Panc1 (cell line): Measurements from ENCODE around the gene C5. TPM values are rescaled to one million over a fixed set of nuclear protein-coding genes. Genes with fewer than 3 reads are reported as not detected.

Source experiments
- ATAC-seq: fragments of 200-7000 bp; cut with Tn5 transposase; 2 replicates; pipeline ENCODE4 v1.9.1; 2020; ENCODE audit warnings: mild to moderate bottlenecking, moderate library complexity
- BruUV-seq: library from RNA; stranded (reverse); fragments of 400-500 nt; replicated peaks from 2 replicates; lab custom pipeline; 2021; lab: Mats Ljungman, UMichigan
- CTCF ChIA-PET: fragments of 300-600 bp; sonication (Branson Sonifier 250); formaldehyde crosslinking; loops from one replicate; lab custom pipeline; 2022; ENCODE audit warnings: antibody characterized with exemption; lab: Charles Lee
- POLR2A ChIA-PET: fragments of 300-600 bp; sonication (Branson Sonifier 250); formaldehyde crosslinking; loops from one replicate; lab custom pipeline; 2022; ENCODE audit warnings: antibody characterized with exemption; lab: Charles Lee
- DNase-seq: peaks from one replicate; pipeline ENCODE4 v3.0.0-alpha.2; 2010; ENCODE audit warnings: low read depth, low spot score
- H3K27ac ChIP-seq: 2 replicates; pipeline ENCODE4 v1.5.1; 2011; ENCODE audit warnings: mild to moderate bottlenecking, low read length, inconsistent platforms
- H3K27me3 ChIP-seq: fragments of 200-500 bp; sonication (Bioruptor generic); 2 replicates; pipeline ENCODE4 v1.6.0; 2014; ENCODE audit warnings: low read length, inconsistent platforms; ENCODE audit not compliant: control insufficient read depth, insufficient read depth
- H3K36me3 ChIP-seq: fragments of 200-500 bp; sonication (Bioruptor generic); 2 replicates; pipeline ENCODE4 v1.5.1; 2014; ENCODE audit warnings: inconsistent platforms, mild to moderate bottlenecking, low read length, moderate library complexity; ENCODE audit not compliant: control insufficient read depth, insufficient read depth
- H3K4me1 ChIP-seq: 2 replicates; pipeline ENCODE4 v1.5.1; 2011; ENCODE audit warnings: inconsistent platforms, mild to moderate bottlenecking, low read length, moderate library complexity; ENCODE audit not compliant: control insufficient read depth, insufficient read depth
- H3K4me3 ChIP-seq, 2 experiments: 2 replicates each; pipeline ENCODE4 v1.5.1; 2011 to 2012; ENCODE audit warnings: low read depth in 2 of 2, low read length in 2 of 2, mild to moderate bottlenecking in 2 of 2, inconsistent platforms in 1 of 2, moderate library complexity in 1 of 2
- H3K9me3 ChIP-seq: fragments of 200-500 bp; sonication (Bioruptor generic); 2 replicates; pipeline ENCODE4 v1.5.1; 2014; ENCODE audit warnings: low read depth, mild to moderate bottlenecking, inconsistent platforms, low read length, moderate library complexity; ENCODE audit not compliant: control insufficient read depth, insufficient read depth
- POLR2AphosphoS5 ChIP-seq: IDR thresholded peaks from 2 replicates; pipeline ENCODE4 v1.6.1; 2012; ENCODE audit warnings: mild to moderate bottlenecking, low read depth, low read length, moderate library complexity
- SIN3A ChIP-seq: IDR thresholded peaks from 2 replicates; pipeline ENCODE4 v1.6.1; 2012; ENCODE audit warnings: low read depth, mild to moderate bottlenecking, low read length, moderate library complexity, borderline replicate concordance; ENCODE audit not compliant: insufficient read depth
- TCF7L2 ChIP-seq: IDR thresholded peaks from 2 replicates; pipeline ENCODE4 v1.6.1; 2011; ENCODE audit warnings: mild to moderate bottlenecking, low read depth, low read length, inconsistent platforms
- in situ Hi-C: cut with HindIII; loops from 2 replicates; pipeline ENCODE4 v1.10.0; 2016; ENCODE audit warnings: low sequenced_read_pairs, low pct_unique_long_range_greater_than_20kb
- intact Hi-C: fragments of 100-400 bp; cut with micrococcal nuclease; formaldehyde crosslinking; loops from one replicate; pipeline ENCODE4 v1.10.0; 2022; ENCODE audit not compliant: unreplicated experiment
- total RNA-seq: library from RNA; stranded (reverse); gene quantifications from one replicate; pipeline ENCODE4 v1.2.1, GENCODE V29; 2021; ENCODE audit not compliant: unreplicated experiment
- TF ChIP-seq, protein P1 (sequence below), 2 experiments: IDR thresholded peaks; 2 replicates each; pipeline ENCODE4 v1.6.1; 2011 to 2012; ENCODE audit warnings: low read depth in 2 of 2, control low read depth in 1 of 2, low read length in 1 of 2, mild to moderate bottlenecking in 1 of 2, moderate library complexity in 1 of 2; ENCODE audit not compliant: insufficient read depth in 1 of 2
- TF ChIP-seq, protein P2 (sequence below): fragments of 450-650 bp; IDR thresholded peaks from 2 replicates; pipeline ENCODE4 v1.5.1; 2017; ENCODE audit warnings: mild to moderate bottlenecking

Gene C5
- total RNA-seq, 1 experiment from 2014 or later = 1.6 TPM

DNA sequence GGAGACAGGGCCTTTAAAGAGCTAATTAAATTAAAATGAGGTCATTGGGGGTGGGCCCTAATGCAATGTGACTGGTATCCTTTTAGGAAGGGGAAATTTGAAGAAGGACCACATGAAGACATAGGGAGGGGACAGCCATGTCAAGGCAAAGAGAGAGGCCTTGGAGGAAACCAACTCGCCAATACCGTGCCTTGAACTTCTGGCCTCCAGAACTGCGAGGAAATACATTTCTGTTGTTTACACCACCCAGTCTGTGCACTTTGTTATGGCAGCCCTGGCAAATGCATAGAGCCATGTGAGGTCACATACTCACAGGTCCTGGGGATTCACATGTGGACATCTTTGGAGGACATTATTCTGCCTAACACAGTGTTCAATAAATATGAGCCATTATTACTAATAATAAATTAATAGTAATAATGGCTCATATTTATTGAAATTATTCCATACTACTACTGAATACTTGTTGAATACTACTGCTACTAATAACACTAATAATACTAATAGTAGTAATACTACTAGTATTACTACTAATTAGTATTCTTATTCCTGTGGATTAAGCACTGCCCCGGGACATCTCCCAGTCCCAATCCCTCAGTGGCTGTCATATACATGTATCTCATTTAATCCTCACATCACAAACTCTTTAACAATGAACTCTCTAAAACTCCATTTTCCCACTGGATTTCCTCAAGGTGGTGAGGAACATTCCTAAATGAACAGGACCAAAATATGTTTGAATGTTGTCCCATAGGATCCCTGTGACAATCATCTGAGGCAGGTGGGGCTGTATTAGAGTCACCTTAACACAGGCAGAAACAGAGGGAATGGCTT is 131.9 kb downstream of the C5 start:
- ChIA-PET POLR2A (no interaction called here), CTCF (no interaction called here)
- Histone ChIP-seq H3K4me1 (peaks cover 3% of the 10 kb centered on the region; the same call in 1 of the 2 replicates), H3K9me3 (no peaks in the 10 kb centered on the region), H3K36me3 (no peaks in the 10 kb centered on the region), H3K27me3 (no peaks in the 10 kb centered on the region), H3K4me3 (no peak overlapping the region), H3K27ac (no peak overlapping the region)
- in situ Hi-C loops (no loop called here), intact Hi-C loops (no loop called here)
- DNase-seq (no peak), ATAC-seq (no peak)
- BruUV-seq = no TSS peak
- no peak for TF ChIP-seq POLR2AphosphoS5
- TF ChIP-seq, protein P1, sequence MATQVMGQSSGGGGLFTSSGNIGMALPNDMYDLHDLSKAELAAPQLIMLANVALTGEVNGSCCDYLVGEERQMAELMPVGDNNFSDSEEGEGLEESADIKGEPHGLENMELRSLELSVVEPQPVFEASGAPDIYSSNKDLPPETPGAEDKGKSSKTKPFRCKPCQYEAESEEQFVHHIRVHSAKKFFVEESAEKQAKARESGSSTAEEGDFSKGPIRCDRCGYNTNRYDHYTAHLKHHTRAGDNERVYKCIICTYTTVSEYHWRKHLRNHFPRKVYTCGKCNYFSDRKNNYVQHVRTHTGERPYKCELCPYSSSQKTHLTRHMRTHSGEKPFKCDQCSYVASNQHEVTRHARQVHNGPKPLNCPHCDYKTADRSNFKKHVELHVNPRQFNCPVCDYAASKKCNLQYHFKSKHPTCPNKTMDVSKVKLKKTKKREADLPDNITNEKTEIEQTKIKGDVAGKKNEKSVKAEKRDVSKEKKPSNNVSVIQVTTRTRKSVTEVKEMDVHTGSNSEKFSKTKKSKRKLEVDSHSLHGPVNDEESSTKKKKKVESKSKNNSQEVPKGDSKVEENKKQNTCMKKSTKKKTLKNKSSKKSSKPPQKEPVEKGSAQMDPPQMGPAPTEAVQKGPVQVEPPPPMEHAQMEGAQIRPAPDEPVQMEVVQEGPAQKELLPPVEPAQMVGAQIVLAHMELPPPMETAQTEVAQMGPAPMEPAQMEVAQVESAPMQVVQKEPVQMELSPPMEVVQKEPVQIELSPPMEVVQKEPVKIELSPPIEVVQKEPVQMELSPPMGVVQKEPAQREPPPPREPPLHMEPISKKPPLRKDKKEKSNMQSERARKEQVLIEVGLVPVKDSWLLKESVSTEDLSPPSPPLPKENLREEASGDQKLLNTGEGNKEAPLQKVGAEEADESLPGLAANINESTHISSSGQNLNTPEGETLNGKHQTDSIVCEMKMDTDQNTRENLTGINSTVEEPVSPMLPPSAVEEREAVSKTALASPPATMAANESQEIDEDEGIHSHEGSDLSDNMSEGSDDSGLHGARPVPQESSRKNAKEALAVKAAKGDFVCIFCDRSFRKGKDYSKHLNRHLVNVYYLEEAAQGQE (IDR thresholded peaks at IDR 0.05; ENCODE audit: insufficient read depth in 1 of 2, low read depth in 2 of 2, low read length in 1 of 2) = no peak
- TF ChIP-seq, protein P2, sequence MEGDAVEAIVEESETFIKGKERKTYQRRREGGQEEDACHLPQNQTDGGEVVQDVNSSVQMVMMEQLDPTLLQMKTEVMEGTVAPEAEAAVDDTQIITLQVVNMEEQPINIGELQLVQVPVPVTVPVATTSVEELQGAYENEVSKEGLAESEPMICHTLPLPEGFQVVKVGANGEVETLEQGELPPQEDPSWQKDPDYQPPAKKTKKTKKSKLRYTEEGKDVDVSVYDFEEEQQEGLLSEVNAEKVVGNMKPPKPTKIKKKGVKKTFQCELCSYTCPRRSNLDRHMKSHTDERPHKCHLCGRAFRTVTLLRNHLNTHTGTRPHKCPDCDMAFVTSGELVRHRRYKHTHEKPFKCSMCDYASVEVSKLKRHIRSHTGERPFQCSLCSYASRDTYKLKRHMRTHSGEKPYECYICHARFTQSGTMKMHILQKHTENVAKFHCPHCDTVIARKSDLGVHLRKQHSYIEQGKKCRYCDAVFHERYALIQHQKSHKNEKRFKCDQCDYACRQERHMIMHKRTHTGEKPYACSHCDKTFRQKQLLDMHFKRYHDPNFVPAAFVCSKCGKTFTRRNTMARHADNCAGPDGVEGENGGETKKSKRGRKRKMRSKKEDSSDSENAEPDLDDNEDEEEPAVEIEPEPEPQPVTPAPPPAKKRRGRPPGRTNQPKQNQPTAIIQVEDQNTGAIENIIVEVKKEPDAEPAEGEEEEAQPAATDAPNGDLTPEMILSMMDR = no peak
- TF ChIP-seq TCF7L2 = no peak
- TF ChIP-seq SIN3A = no peak

GRCh38 chr9:120916991-120917880 is 132.8 kb downstream of the C5 start:
- CTCF ChIA-PET = no interaction called here
- BruUV-seq = no TSS peak

More at GRCh38 chr9:120916991-120917880, 132.8 kb downstream of the C5 start:
- no peak for ATAC-seq
- POLR2A ChIA-PET = no interaction called here
- no peaks in the 10 kb centered on the region for H3K9me3 ChIP-seq
- peaks cover 3% of the 10 kb centered on the region; the same call in 1 of the 2 replicates for H3K4me1 ChIP-seq
- DNase-seq = no peak
- H3K27ac ChIP-seq = no peak overlapping the region
- no peaks in the 10 kb centered on the region for H3K36me3 ChIP-seq
- intact Hi-C loops (no loop called here), in situ Hi-C loops (no loop called here)
- TF ChIP-seq, protein P1 (IDR thresholded peaks at IDR 0.05; ENCODE audit: insufficient read depth in 1 of 2, low read depth in 2 of 2, low read length in 1 of 2) = no peak
- TF ChIP-seq POLR2AphosphoS5 = no peak
- H3K4me3 ChIP-seq = no peak overlapping the region
- H3K27me3 ChIP-seq = no peaks in the 10 kb centered on the region
